Measurements from ENCODE around the gene PDXP. TPM values are rescaled to one million over a fixed set of nuclear protein-coding genes. Genes with fewer than 3 reads are reported as not detected.
"Not testable (repeated sequence)": the region's sequence is repeated elsewhere in the genome, so short reads cannot be mapped to it uniquely, and the experiment has no call there.

Gene PDXP, protein sequence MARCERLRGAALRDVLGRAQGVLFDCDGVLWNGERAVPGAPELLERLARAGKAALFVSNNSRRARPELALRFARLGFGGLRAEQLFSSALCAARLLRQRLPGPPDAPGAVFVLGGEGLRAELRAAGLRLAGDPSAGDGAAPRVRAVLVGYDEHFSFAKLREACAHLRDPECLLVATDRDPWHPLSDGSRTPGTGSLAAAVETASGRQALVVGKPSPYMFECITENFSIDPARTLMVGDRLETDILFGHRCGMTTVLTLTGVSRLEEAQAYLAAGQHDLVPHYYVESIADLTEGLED
- total RNA-seq: 25.6 TPM

DNA sequence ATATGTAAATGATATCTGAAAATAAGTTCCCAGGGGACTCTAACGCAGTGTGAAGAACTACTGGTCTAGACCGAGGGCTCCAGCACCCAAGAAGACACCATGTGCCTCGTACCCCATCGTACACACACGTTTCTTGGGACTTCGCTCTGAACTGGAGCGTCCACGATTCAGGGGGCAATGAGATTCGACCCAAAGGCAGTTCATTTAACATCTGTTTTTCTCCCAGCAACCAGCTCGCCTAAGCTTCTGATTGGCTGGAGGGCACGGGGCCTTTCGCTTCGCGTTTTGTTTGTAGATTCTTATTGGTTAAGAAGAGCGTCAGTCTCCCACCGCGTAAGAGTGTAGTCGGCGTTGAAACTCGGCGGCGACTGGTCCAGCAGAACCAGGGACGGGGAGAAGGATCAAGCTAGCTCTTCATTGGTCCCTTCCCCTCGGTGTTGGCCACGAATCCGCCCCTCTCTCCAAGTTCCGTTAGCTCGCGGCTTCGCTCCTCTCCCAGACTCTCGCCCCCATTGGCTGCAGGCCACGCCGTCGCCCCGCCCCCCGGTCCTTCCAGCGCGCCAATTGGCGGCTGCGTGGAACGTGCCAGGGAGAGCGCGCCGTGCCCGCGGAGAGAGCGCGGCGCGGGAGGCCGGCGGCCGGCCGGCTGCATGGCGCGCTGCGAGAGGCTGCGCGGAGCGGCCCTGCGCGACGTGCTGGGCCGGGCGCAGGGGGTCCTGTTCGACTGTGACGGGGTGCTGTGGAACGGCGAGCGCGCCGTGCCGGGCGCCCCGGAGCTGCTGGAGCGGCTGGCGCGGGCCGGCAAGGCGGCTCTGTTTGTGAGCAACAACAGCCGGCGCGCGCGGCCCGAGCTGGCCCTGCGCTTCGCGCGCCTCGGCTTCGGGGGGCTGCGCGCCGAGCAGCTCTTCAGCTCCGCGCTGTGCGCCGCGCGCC, at the start of gene PDXP:
Gene PDXP (plus strand): TSS at position 591 of the 933 bp plus-strand sequence. CDS start 60 bp downstream, at position 651.
- DNase-seq (ENCODE audit: low read depth in 2 of 3, low spot score in 2 of 3): peak; percentile 91 to 100 (median 100)

DNA sequence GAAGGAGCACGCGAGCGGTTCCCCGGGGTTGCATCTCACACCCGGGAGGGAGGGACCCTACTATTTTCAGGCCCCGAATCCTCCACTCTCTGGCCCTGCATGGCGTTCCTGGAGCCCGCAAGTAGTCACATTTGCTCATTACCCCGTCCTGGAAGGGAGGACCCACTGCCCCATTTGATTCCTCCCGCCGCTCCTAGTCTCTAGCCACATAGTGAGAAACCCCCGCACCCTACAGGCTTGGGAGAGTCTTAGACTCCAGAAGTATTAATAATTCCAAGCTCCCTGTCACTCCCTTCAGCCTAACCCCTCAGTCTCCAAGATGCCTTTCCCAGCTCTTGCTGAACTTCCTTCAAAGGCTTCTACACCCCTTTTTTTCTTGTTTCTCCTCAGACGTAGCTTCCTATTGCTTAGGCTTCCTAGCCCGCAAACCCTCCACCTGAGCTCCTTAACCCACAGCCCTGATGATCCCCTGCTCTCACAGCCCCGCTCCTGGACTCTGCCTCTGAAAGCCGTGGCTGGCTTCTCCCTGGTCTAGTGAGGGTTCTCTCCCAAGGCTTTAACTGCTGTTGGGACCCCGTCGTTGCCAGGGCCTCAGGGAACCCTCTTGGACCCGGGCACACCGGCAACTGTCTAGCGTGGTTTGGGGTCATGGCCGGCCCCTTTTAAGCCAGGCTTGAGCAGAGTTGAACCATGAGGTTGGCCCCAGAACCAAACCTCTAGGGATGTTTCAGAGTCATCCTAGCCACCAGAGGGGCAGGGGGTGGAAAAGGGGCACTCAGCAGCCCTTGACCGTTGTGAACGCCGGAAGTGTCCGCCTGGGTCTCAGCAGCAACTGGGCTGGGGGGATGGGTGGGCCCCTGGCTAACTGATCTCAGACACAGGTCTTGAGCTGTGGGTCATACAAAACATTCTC, 49.0 kb upstream of the PDXP start:
- DNase-seq (ENCODE audit: low read depth in 2 of 3, low spot score in 2 of 3): no peak

DNA sequence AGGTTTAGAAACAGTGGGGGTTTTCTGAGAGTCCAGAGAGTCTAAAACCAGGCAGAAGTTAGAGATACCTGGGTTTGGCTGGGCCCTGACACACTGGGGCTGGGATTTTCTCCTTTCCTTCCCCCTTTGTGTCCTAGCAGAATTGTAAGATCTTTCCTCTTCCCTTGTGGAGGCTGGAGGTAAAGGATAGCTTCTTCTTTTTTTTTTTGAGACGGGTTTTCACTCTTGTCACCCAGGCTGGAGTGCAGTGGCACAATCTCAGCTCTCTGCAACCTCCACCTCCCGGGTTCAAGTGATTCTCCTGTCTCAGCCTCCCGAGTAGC, 48.4 kb upstream of the PDXP start:
- not testable (repeated sequence) for DNase-seq (ENCODE audit: low read depth in 2 of 3, low spot score in 2 of 3)

DNA sequence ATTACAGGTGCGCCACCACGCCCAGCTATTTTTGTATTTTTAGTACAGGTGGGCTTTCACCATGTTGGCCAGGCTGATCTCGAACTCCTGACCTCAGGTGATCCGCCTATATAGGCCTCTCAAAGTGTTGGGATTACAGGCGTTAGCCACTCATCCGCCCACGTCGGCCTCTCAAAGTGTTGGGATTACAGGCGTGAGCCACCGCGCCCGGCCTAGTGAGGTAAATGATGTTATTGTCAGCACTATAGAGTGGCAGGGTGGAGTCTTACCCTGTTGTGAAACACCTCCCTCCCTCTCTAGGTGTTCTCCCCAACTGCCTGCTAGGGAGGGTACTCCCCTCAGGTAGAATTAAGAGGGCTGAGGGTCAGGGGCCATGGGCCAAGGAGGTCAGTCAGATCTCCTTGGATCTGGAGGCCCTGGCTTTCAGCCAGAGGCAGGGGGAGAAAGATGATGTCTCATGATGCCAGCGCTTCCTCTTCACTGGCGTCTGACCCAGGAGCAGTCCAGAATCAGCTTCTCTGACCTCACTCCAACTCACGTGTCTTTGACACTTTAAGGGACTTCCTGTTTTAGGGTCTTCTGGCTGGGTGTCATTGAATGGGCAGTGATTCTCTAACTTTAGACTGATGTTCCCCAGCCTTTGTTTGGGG, 47.9 kb upstream of the PDXP start:
- DNase-seq (ENCODE audit: low read depth in 2 of 3, low spot score in 2 of 3): peak in 1 of 3 donors; percentile 28

DNA sequence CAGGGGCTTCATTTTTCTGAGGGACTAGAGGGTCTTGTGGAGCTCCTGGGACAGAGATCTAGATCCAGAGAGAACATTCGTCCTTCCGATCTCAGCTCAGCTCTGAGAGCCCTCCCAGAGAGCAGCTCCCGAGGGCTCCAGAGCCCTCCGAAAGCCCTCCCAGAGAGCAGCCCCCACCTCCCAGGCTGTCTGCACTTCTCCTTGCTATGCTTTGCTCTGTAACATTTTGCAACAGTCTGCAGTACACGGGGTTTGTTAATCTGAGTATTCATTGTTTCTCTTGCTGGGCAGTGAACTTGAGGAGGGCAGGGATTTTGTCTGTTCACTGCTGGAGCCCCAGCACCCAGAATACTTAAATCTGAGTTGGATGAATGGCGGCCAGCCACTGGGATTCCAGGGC, 47.3 kb upstream of the PDXP start:
- DNase-seq (ENCODE audit: low read depth in 2 of 3, low spot score in 2 of 3): no peak

DNA sequence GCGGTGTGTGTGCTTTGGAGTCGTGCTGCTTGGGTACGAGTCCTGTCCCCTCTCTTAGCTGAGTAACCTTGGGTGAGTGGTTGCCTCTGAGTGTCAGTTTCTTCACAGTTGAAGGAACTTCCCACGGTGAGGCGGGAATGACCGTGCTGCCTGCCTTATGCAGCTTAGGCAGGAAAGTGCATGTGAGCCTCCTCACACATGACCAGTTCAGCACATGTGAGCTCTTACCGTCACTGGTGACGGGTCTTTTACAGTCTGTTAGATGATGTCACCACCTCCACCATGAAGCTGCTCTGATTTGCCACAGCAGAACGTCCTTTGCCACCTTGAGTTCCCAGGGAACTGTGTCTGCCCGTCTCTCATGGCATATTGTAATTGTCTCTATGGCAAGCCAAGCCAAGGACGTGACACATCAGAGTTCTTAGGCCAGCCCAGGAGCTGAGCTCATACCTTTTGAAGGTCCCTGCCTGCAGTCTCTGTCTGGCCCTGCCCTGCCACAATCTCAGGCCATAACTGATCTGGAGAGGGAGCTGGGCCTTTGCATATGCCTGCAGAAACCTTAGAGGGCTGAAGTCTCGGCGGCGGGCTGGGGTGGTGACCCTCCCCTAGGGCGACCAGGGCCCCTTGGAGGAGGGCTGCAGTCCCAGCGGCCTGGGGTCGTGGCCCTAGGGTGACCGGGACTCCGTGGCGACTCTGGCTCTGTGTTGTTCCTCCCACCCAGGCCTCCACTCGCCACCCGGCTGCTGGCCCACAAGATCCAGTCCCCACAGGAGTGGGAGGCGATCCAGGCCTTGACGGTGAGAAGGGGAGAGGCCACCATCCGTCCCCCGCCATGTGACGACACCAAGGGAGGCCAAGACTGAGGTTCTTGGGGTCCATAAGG, 42.1 kb upstream of the PDXP start:
- DNase-seq (ENCODE audit: low read depth in 2 of 3, low spot score in 2 of 3): no peak

DNA sequence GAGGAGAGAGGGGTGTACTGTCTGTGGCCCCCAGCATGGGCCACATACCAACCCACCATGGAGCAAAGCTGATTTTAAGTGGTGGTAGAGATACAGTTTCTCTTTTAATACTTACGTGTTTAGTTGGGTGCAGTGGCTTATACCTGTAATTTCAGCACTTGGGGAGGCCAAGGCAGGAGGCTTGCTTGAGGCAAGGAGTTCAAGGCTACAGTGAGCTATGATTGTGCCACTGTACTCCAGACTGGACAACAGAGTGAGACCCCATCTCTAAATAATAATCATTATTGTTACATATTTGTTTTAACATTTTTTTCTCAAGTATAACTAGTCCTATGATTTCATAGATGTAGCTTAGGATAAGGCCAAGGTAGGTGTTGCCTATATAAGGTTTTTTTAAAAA, 41.1 kb upstream of the PDXP start:
- no peak for DNase-seq (ENCODE audit: low read depth in 2 of 3, low spot score in 2 of 3)

DNA sequence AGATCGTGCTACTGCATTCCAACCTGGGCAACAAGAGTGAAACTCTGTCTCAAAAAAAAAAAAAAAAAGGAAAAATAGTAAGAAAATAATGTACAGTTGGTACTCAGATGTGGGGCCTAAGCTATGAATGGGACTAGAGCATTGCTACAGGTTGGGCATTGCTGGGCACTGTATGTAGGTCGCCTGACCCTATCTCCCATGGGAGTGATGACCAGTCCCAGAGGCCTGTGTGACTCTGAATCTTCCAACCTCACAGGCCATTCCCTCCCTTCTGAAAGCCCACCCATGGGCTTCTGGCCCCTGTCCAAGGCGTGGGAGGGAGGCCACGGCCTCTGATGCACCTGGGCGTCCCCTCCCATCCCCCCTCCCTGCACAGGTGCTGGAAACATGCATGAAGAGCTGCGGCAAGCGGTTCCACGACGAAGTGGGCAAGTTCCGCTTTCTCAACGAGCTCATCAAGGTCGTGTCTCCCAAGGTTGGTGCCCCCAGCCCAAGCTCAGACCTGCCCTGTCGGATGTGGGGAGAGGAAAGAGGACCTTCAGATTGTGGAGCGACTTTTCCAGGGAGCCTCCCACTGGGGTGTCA, 40.4 kb upstream of the PDXP start:
- no peak for DNase-seq (ENCODE audit: low read depth in 2 of 3, low spot score in 2 of 3)

DNA sequence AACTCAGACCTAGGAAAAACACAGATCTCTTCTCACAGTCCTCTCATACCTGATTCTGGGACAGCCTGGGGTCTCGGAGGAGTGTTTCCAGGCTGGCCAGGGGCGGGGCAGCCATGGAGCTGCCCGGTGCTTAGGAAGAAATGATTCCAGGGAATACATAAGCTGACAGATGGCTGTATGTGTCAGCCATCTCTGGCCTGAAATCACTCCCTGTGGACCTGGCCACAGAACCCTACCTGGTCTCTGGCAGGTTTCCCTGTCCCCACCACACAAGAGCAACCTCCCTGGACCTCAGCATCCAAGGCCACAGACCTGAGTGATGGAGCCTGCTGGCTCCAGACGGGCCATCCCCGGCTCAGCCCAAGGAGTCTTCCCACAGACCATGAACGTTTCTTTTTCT, 39.8 kb upstream of the PDXP start:
- no peak for DNase-seq (ENCODE audit: low read depth in 2 of 3, low spot score in 2 of 3)

DNA sequence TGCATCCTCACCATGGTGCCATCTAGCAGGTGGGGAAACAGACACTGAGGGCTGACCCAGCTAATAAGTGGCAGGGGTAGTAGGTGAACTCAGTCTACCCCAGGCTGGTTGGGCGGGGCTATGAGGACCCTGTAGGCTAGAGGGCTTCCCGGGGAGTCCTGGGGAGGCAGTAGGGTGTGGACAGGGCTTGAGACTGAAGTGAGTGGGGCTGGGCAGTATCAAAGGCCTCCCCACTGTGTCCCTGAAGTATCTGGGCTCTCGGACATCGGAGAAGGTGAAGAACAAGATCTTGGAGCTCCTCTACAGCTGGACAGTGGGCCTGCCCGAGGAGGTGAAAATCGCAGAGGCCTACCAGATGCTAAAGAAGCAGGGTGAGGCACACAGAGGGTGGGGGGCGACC, 38.5 kb upstream of the PDXP start:
- no peak for DNase-seq (ENCODE audit: low read depth in 2 of 3, low spot score in 2 of 3)

DNA sequence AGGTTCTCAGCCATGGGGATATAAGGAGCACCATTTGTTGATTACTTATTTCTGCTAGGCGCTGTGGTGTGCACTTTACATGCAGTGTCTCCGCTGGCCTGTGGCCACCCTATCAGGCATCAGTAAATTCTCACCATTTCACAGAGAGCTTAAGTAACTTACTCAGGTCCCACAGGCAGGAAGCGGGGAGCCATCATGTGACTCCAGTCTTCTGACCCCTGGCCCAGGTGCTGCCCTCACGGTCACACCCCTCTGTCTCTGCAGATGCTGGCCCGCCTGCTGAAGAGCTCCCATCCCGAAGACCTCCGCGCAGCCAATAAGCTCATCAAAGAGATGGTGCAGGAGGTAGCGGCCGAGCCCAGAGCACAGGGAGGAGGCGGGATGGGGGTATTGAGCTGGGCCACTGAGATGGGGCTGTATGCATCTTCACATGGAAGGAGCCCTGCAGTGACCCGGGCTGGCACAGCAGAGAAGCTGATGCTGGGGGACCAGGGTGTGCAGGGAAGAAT, 37.1 kb upstream of the PDXP start:
- DNase-seq (ENCODE audit: low read depth in 2 of 3, low spot score in 2 of 3): no peak

DNA sequence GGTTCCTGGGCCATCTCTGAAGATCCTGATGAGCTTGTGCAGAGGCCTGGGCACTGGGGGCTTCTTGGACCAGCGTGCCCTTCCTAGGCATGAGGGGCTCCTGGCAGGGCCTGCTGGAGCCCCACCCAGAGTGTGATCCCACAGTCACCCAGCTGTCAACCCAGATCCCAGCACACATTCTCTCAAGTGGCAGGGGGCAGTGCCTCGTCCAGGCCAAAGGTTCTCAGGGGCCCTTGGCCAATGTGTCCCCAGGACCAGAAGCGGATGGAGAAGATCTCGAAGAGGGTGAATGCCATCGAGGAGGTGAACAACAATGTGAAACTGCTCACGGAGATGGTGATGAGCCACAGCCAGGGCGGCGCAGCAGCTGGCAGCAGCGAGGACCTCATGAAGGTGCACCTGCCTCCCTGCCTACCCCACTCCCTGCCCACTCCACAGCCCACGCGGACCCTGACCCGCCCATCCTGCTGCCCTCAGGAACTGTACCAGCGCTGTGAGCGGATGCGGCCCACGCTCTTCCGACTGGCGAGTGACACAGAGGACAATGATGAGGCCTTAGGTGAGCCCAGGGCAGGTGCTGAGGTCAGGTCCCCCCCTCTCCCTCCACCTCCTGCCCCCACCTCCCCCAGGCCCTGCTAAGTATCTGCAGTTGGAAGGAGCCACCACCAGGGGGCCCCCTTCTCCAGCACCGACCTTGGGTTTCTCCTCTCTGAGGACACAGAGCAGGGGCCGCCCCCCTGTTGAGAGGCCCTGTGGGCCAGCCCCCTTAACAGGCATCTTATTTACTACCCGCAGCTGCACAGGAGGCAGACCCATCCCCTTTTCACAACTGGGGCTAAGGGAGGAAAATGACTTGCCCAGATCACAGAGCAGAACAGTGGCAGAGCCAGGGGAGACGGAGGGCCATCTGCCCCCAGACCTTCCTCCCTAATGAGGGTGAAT, 35.2 kb upstream of the PDXP start:
- DNase-seq (ENCODE audit: low read depth in 2 of 3, low spot score in 2 of 3): peak; percentile 63 to 85 (median 71)

DNA sequence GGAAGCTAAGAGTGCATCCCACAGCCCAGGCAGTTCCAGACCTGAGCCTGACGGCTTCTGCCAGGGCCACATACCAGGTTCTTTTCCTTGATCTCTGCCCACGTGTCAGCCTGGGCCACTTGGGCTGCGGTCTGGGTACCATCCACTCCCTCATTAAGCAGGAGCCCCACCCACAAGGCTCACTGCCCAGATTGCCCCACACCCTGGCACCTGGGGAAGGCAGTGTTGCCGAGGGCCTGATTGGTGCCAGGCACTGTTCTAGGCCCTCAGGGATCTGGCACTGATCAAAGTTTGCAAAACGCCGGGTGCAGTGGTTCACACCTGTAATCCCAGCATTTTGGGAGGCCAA, 34.5 kb upstream of the PDXP start:
- DNase-seq (ENCODE audit: low read depth in 2 of 3, low spot score in 2 of 3): no peak

DNA sequence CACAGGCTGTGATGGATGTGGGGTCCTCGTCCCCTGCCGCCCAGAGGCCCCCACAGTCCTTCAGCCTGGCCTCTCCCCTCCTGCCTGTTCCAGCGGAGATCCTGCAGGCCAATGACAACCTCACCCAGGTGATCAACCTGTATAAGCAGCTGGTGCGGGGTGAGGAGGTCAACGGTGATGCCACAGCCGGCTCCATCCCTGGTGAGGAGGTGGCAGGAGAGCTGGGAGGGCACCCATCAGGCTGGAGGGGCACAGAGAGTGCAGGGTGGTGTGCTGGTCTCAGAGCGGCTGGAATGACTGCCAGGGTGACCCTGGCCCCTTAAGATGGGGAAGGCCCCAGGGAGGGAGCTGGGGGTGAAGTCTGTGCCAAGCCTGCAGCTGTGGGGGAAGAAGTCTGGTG, 33.6 kb upstream of the PDXP start:
- DNase-seq (ENCODE audit: low read depth in 2 of 3, low spot score in 2 of 3): no peak

DNA sequence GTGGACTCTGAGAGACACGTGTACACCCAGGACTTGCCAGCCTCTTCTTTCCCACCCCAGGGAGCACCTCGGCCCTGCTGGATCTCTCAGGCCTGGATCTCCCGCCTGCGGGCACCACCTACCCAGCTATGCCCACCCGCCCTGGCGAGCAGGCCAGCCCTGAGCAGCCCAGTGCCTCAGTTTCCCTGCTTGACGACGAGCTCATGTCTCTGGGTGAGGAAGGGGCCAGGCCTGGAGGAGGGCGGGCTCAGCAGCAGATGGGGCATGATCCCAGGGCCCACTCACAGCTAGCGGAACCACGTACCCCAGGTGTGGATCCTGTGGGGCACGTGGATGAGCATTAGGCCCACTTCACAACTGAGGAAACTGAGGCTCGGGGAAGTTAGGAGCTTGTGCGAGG, 32.8 kb upstream of the PDXP start:
- DNase-seq (ENCODE audit: low read depth in 2 of 3, low spot score in 2 of 3): no peak

DNA sequence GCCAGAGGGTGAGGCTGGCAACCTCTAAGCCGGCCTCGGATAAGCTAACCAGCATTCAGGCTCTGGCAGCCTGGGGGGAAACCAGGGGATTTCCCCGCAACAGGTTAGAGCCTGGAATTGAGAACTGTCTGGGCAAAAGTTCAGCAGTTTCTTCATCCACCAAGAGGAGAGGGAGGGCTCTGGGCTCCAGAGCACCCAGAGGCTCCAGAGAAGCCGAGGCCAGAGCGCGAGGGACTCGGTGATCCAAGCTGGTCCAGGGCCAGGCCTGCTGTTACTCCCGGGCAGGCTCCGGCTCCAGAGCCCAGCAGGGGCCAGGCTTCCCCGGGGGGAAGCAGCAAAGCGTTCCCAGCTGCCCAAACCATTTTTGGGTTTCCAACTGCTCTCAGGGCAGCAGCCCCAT, 32.4 kb upstream of the PDXP start:
- DNase-seq (ENCODE audit: low read depth in 2 of 3, low spot score in 2 of 3): no peak

DNA sequence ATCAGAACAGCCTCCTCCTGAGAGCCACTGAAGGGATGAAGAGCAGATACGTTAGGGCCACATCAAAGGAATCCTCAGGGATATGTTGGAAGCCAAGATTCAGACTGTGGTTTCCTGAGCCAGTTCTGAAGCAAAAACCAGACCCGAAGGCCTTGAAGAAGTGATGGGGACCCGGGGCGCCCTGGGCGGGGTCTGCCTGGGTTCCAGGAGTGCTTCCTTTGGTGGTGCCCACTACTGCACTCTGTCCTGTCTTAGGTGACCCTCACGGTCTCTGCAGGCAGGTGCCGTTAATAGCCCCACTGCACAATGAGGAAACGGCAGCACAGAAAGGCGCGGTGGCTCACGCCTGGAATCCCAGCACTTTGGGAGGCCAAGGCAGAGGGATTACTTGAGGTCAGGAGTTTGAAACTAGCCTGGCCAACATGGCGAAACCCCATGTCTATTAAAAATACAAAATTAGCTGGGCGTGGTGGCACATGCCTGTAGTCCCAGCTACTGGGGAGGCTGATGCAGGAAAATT, 31.9 kb upstream of the PDXP start:
- DNase-seq (ENCODE audit: low read depth in 2 of 3, low spot score in 2 of 3): no peak

DNA sequence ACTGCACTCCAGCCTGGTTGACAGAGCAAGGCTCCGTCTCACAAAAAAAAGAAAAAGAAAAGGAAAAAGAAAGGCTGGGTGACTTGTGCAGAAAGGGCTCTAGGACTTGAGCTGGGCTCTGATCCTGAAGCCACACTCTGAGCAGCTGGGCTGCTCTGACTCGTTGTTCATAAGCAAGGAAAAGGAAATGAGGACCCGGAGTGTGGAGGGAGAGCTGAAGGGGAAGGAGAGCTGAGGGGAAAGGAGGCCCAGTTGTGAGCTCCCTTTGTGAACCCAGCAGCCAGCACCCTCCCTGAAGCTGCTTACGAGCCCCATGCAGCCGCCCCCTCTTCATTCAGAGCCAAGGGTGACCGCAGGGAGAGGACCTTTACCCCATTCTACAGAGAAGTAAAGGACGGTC, 31.4 kb upstream of the PDXP start:
- DNase-seq (ENCODE audit: low read depth in 2 of 3, low spot score in 2 of 3): no peak
